CD4-positive, alpha-beta T cell treated with Interleukin-10 for 1 hour (primary cell): Measurements from ENCODE around the gene CDK16.

ENCODE experiments used
- DNase-seq: peaks from one replicate; pipeline ENCODE4 v3.0.0-alpha.2; 2020

The CDK16 gene

GRCh38 chrX:47209508-47210238 is 8.8 kb upstream of the CDK16 start:
- DNase-seq, result no peak

- DNase-seq, result no peak
Measured at GRCh38 chrX:47210661-47211425, 7.6 kb upstream of the CDK16 start.

- no peak for DNase-seq
Measured at GRCh38 chrX:47212381-47213293, 5.8 kb upstream of the CDK16 start.

DNA sequence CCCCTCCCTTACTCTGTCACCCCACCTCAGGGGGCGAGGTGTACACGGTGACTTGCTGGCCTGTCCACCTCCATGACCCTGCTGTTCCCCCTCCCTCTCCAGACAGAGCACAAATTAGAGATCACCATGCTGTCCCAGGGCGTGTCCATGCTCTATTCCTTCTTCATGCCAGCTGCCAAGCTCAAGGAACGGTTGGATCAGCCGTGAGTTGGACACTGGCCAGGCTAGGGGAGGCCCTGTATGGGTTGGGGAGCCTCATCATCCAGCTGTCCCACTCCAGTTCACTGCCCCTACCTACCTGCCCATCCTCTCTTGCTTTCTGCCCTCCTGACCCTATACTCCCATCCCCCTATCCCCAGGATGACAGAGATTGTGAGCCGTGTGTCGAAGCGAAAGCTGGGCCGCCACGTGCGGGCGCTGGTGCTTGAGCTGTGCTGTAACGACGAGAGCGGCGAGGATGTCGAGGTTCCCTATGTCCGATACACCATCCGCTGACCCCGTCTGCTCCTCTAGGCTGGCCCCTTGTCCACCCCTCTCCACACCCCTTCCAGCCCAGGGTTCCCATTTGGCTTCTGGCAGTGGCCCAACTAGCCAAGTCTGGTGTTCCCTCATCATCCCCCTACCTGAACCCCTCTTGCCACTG is 3.9 kb upstream of the CDK16 start:
- no peak for DNase-seq

GRCh38 chrX:47215291-47215900 is 3.1 kb upstream of the CDK16 start:
- DNase-seq, result no peak

- no peak for DNase-seq
Measured at GRCh38 chrX:47216393-47216925, 2.0 kb upstream of the CDK16 start.

DNA sequence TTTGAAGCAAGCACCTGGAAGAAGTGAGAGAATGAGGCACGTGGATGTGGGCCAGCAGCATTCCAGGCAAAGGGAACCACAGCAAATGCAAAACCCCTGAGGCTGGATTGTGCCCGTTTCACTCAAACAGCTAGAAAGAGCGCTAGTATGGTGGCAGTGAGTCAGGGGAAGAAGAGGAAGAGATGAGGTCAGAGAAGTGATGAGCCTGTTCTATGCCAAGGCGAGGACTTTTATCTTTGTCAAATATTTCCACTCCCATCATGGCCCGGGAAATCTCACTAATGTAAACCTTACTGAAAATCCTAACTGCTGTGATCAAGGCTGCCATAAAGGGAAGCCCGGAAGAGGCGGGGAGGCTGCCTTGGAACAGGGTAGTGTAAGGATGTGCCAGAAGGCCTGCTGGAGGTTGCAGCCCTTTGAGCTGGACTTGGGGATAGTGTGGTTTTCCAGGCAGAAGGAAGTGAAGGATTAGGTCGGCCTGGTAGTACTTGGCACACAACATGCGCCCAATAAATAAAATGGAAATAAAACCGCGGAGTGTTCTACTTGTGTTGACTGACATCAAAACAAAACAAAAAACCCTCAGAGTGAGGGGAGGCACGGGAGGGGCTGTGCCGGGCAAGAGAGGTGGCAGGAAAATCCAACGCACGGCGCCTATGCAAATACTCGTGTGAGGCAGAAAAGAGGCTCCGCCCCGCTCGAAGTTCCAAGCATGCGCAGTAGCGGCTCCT is 1.2 kb upstream of the CDK16 start:
- peak; percentile 33 for DNase-seq

DNA sequence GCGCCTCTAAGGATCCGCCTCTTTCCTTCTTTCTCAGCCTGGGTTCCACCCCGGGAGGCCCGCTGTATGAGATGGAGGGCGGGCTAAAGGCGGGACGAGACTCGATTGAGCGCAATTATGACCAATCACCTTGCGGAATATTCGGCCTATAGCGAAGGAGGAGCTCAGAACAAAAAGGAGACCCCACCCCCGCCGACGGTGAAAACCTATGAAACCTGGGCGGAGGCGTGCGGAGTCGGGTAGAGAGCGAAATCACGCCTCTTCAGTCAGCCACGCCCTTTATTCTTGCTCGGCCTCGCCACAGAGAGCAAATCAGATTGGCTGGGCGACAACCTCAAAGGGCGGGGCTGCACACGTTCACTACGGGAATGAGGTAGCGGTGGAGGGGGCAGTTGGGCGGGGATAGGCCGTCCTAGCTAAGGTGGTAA is 615 bp upstream of the CDK16 start:
- DNase-seq, result peak; percentile 97

DNA sequence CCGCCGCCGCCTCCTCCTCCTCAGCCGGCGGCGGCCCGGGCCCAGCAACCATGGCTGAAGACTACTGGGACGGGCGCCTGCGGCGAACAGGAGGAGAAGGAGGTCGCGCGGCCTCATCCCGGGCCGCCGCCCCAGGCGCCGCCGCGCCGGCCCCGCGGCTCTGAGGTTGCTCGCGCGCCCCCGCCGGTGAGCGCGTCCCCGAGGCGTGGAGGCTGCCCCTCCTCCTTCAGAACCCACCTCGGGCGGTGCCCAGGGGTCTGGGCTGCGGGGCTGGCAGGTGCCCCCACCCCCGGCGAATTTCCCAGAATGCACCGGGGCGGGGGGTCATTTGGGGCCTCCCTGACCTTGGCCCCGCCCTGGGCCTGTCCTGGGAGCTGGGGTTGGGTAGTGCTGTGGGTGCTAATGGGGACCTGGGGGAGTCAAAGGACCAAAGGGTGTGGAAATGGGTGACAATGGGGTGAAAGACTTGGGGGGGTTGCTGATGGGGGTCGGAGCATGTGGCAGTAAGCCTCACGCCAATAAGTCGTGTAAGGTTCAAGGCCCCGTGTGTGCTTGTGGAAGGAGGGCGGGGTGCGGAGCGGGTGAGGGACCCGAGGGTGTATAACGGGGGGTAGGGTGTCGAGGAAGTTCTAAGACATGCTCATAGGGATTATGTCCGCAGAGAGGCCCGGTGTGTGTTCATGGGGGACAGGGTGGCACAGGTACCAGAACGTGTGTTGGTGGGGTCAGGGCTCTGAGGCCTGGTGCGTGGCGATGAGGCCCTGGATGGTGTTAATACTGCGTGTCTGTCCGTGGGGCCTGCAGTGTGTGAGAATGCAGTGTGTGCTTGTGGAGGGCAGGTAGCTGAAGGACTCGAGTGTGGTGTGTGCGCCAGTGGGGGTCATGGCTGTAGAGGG is 687 bp downstream of the CDK16 start:
- peak; percentile 63 for DNase-seq

DNA sequence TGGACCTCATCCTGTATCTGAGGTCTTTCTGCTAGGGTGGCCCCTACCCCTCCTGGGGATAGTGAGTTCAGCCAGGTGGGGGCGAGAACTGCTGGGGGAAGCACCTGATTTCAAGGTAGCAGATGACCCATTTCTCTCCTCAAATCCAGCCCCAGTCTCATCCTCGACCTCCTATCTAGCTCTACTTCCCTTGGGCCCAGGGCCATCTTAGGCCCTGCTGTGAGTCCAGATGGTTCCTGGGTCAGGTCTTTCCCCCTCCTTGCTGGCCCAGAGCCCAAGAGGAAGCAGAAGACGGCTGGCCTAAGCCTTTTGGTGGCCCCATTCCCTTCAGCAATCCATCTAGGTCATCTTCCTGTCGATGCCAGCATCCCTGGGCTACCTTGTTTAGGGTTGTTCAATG is 3.3 kb downstream of the CDK16 start:
- no peak for DNase-seq

DNA sequence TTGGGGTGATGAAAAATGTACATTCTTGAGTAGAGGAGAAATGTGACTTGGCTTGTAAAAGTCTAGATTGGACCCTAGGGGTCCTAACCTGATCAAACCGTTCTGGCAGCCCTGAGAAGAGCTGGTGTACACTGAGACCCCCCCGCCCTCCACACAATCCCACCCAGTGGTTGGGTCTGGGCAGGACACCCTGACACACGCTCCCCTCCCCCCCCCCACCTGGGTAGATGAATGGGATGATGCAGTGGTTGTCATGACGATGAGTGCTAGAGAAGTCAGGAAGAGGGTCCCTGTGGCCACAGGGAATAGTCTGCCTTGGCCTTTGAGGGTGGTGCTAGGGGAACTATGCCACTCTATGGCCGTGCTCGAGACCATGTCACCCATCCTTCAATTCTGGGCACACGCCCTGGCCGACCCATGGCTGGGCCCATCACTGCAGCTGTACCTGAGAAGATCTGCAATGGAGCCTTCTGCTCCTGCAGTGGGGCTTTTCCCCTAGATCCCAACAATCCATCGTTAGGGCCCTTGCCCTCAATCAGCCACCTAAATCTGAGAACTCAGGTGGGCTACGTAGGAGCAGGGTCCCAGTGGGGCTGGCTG is 4.4 kb downstream of the CDK16 start:
- DNase-seq, result no peak

- no peak for DNase-seq
Measured at GRCh38 chrX:47223476-47224250, 5.2 kb downstream of the CDK16 start.

DNA sequence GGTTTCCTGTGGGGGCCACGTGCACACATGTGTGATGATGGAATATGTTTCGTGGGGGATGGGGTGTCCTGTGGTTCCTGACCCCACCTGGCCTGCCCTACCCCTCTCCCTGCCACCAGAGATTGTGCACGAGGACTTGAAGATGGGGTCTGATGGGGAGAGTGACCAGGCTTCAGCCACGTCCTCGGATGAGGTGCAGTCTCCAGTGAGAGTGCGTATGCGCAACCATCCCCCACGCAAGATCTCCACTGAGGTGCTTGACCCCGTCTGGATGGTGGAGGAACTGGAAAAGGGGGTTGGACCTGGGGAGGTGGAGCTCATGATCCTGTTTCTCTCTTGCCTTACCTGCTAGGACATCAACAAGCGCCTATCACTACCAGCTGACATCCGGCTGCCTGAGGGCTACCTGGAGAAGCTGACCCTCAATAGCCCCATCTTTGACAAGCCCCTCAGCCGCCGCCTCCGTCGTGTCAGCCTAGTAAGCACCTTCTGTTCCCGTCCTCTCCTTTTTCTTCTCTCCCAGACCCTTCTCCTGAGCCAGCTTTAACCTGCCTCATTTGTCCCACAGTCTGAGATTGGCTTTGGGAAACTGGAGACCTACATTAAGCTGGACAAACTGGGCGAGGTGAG is 5.9 kb downstream of the CDK16 start:
- DNase-seq, result no peak

DNA sequence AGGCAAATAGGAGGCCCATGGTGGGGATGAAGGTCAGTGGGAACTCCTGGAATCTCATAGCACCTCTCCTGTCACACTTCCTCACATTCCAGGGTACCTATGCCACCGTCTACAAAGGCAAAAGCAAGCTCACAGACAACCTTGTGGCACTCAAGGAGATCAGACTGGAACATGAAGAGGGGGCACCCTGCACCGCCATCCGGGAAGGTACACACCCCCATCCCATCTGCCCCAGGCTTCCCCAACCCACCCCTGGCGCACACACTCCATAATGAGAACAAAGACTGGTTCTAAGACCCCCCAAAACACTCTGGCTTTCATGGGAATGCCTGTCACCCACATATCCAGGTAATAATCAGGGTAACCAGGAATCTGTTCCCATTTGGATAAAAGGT is 6.4 kb downstream of the CDK16 start:
- DNase-seq, result no peak

DNA sequence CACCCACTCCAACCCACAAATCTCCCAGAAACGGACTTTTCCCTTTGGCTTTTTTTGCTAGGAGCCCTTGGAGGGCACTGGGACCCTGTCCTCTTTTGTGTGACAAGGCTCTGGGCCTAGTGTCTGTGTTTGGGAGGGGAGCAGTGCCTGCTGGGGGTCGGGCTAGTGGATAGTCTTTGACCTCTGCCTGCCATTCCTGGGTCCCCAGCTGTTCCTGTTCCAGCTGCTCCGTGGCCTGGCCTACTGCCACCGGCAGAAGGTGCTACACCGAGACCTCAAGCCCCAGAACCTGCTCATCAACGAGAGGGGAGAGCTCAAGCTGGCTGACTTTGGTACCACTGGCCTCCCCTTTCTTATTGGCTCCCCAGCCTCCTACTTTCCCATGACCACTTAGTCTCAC is 7.6 kb downstream of the CDK16 start:
- DNase-seq, result no peak

DNA sequence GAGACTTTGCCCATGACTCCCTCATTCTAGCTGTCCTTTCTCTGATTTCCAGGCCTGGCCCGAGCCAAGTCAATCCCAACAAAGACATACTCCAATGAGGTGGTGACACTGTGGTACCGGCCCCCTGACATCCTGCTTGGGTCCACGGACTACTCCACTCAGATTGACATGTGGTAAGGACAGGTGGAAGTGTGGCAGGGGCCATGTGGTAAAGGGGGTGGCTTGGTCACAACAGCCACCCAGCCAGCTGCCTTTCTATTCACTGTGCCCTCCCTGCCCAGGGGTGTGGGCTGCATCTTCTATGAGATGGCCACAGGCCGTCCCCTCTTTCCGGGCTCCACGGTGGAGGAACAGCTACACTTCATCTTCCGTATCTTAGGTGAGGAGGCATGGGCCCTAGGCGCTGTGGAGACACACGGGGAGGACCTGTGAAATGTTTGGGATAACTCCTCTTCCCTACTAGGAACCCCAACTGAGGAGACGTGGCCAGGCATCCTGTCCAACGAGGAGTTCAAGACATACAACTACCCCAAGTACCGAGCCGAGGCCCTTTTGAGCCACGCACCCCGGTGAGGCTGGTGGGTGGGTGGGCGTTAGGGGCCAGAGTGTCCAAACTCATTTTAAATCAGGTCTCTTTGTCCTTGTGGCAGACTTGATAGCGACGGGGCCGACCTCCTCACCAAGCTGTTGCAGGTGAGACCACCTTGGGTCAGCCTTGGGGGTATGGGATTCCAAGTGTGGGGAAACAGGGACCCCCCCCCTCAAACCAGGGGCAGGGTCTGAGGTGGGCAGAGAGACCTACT is 8.3 kb downstream of the CDK16 start:
- DNase-seq, result no peak

- no peak for DNase-seq
Measured at GRCh38 chrX:47227334-47227583, 8.8 kb downstream of the CDK16 start.
